ENCODE results near the gene CA10.

DNA sequence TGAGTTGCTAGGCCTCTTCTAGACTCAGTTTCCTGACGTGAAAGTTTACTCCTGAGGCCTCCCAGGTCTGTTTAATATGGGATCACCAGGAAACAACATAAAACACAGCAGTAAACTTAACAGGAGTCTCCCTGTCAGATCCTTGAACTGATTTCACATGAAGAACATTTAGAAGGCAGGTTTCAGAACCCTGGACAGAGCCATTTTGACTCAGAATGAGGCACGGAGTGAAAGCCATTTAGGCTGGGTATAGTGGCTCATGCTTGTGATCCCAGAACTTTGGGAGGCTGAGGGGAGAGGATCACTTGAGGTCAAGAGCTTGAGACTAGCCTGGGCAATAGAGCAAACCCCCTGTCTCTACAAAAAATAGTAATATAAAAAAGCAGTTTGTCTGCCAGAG lies 289.1 kb downstream of the CA10 start:
- TF ChIP-seq, protein P1, sequence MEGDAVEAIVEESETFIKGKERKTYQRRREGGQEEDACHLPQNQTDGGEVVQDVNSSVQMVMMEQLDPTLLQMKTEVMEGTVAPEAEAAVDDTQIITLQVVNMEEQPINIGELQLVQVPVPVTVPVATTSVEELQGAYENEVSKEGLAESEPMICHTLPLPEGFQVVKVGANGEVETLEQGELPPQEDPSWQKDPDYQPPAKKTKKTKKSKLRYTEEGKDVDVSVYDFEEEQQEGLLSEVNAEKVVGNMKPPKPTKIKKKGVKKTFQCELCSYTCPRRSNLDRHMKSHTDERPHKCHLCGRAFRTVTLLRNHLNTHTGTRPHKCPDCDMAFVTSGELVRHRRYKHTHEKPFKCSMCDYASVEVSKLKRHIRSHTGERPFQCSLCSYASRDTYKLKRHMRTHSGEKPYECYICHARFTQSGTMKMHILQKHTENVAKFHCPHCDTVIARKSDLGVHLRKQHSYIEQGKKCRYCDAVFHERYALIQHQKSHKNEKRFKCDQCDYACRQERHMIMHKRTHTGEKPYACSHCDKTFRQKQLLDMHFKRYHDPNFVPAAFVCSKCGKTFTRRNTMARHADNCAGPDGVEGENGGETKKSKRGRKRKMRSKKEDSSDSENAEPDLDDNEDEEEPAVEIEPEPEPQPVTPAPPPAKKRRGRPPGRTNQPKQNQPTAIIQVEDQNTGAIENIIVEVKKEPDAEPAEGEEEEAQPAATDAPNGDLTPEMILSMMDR (conservative IDR thresholded peaks at IDR 0.05; ENCODE audit: low read depth in 2 of 2): no peak
- TF ChIP-seq CREB1 (CRISPR knock-in tag; IDR thresholded peaks at IDR 0.05; ENCODE audit: low read depth) (no peak), POLR2AphosphoS5 (IDR thresholded peaks at IDR 0.05; ENCODE audit: low read depth) (no peak), EZH2phosphoT487 (IDR thresholded peaks at IDR 0.05; ENCODE audit: unreplicated experiment) (no peak), NANOG (IDR thresholded peaks at IDR 0.05; ENCODE audit: borderline replicate concordance) (no peak), ZNF331 (CRISPR knock-in tag; IDR thresholded peaks at IDR 0.05; ENCODE audit: low read depth) (no peak), JUNB (IDR thresholded peaks at IDR 0.05; ENCODE audit: unreplicated experiment) (no peak), EZH2 (IDR thresholded peaks at IDR 0.05; ENCODE audit: low read depth, unreplicated experiment) (no peak), STAT1 (IDR thresholded peaks at IDR 0.05; ENCODE audit: unreplicated experiment) (no peak), ZNF114 (CRISPR knock-in tag; IDR thresholded peaks at IDR 0.05) (no peak)
- TF ChIP-seq, protein P2, sequence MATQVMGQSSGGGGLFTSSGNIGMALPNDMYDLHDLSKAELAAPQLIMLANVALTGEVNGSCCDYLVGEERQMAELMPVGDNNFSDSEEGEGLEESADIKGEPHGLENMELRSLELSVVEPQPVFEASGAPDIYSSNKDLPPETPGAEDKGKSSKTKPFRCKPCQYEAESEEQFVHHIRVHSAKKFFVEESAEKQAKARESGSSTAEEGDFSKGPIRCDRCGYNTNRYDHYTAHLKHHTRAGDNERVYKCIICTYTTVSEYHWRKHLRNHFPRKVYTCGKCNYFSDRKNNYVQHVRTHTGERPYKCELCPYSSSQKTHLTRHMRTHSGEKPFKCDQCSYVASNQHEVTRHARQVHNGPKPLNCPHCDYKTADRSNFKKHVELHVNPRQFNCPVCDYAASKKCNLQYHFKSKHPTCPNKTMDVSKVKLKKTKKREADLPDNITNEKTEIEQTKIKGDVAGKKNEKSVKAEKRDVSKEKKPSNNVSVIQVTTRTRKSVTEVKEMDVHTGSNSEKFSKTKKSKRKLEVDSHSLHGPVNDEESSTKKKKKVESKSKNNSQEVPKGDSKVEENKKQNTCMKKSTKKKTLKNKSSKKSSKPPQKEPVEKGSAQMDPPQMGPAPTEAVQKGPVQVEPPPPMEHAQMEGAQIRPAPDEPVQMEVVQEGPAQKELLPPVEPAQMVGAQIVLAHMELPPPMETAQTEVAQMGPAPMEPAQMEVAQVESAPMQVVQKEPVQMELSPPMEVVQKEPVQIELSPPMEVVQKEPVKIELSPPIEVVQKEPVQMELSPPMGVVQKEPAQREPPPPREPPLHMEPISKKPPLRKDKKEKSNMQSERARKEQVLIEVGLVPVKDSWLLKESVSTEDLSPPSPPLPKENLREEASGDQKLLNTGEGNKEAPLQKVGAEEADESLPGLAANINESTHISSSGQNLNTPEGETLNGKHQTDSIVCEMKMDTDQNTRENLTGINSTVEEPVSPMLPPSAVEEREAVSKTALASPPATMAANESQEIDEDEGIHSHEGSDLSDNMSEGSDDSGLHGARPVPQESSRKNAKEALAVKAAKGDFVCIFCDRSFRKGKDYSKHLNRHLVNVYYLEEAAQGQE (IDR thresholded peaks at IDR 0.05; ENCODE audit: unreplicated experiment): peak; percentile 82
- TF ChIP-seq, protein P3, sequence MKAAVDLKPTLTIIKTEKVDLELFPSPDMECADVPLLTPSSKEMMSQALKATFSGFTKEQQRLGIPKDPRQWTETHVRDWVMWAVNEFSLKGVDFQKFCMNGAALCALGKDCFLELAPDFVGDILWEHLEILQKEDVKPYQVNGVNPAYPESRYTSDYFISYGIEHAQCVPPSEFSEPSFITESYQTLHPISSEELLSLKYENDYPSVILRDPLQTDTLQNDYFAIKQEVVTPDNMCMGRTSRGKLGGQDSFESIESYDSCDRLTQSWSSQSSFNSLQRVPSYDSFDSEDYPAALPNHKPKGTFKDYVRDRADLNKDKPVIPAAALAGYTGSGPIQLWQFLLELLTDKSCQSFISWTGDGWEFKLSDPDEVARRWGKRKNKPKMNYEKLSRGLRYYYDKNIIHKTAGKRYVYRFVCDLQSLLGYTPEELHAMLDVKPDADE (IDR thresholded peaks at IDR 0.05): no peak
- TF ChIP-seq, protein P4, sequence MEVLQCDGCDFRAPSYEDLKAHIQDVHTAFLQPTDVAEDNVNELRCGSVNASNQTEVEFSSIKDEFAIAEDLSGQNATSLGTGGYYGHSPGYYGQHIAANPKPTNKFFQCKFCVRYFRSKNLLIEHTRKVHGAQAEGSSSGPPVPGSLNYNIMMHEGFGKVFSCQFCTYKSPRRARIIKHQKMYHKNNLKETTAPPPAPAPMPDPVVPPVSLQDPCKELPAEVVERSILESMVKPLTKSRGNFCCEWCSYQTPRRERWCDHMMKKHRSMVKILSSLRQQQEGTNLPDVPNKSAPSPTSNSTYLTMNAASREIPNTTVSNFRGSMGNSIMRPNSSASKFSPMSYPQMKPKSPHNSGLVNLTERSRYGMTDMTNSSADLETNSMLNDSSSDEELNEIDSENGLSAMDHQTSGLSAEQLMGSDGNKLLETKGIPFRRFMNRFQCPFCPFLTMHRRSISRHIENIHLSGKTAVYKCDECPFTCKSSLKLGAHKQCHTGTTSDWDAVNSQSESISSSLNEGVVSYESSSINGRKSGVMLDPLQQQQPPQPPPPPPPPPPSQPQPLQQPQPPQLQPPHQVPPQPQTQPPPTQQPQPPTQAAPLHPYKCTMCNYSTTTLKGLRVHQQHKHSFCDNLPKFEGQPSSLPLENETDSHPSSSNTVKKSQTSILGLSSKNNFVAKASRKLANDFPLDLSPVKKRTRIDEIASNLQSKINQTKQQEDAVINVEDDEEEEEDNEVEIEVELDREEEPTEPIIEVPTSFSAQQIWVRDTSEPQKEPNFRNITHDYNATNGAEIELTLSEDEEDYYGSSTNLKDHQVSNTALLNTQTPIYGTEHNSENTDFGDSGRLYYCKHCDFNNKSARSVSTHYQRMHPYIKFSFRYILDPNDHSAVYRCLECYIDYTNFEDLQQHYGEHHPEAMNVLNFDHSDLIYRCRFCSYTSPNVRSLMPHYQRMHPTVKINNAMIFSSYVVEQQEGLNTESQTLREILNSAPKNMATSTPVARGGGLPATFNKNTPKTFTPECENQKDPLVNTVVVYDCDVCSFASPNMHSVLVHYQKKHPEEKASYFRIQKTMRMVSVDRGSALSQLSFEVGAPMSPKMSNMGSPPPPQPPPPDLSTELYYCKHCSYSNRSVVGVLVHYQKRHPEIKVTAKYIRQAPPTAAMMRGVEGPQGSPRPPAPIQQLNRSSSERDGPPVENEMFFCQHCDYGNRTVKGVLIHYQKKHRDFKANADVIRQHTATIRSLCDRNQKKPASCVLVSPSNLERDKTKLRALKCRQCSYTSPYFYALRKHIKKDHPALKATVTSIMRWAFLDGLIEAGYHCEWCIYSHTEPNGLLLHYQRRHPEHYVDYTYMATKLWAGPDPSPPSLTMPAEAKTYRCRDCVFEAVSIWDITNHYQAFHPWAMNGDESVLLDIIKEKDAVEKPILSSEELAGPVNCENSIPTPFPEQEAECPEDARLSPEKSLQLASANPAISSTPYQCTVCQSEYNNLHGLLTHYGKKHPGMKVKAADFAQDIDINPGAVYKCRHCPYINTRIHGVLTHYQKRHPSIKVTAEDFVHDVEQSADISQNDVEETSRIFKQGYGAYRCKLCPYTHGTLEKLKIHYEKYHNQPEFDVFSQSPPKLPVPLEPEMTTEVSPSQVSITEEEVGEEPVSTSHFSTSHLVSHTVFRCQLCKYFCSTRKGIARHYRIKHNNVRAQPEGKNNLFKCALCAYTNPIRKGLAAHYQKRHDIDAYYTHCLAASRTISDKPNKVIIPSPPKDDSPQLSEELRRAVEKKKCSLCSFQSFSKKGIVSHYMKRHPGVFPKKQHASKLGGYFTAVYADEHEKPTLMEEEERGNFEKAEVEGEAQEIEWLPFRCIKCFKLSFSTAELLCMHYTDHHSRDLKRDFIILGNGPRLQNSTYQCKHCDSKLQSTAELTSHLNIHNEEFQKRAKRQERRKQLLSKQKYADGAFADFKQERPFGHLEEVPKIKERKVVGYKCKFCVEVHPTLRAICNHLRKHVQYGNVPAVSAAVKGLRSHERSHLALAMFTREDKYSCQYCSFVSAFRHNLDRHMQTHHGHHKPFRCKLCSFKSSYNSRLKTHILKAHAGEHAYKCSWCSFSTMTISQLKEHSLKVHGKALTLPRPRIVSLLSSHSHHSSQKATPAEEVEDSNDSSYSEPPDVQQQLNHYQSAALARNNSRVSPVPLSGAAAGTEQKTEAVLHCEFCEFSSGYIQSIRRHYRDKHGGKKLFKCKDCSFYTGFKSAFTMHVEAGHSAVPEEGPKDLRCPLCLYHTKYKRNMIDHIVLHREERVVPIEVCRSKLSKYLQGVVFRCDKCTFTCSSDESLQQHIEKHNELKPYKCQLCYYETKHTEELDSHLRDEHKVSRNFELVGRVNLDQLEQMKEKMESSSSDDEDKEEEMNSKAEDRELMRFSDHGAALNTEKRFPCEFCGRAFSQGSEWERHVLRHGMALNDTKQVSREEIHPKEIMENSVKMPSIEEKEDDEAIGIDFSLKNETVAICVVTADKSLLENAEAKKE (CRISPR knock-in tag; IDR thresholded peaks at IDR 0.05): no peak

Measured in GM23338 (cell line).